ENCODE measurements around the gene SYNDIG1.

The SYNDIG1 gene

DNA sequence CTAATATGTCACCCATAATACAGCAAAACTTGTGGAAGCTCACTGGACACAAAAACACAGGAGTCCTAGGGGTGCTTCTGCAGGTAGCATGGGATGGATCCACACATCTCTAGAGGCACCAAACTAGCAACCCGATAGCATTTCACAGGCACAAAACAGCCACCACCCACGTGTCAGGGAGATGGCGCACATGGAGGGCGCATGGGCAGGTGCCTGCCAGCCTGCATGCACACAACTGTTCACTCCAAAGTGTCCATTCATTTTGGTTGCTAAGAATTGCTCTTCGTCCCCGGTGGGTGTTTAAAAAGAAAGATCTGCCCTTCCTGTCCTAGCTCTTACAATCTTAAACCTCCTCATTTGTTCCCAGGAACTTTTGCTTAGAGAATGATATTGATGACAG lies 171.3 kb downstream of the SYNDIG1 start:
- no peak for DNase-seq

DNA sequence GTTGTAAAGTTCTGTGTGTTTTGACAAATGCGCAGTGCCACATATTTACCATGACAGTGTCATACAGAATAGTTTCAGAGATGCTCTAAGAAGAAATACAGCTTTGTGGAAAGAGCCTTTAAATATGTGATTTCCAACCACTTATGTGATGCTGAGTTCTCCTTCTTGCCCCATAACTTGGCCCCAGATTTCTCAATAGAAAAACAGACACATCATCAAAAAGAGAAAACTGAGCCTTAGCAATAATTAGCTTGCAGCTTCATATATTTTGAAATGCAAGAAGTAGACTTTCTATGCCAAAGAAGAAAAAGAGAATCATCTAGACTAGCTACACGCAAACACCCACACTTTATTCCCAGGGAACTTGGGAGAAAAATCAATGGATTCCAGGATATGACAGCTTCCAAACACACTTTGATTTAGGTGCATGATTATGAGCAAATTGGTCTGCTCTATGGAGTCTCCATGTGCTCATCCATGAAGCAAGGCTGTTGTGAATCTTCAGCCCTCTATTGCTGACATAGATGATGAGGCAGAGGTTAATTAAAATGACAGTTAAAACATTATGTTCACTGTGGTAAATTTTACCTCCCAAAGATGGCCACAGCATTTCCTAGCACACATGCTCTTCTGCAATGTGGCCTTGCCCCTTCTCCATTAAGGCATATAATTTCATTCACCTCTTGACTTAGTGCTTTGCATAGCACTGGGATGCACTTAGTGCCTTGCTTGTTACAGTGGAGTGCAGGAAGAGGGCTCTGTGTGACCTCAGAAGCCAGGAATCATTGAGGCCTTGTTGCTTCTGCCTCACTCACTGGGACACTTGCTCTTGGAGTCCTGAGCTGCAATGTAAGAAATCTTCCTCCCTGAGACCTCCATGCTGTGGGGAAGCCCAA lies 174.6 kb downstream of the SYNDIG1 start:
- DNase-seq: no peak

DNA sequence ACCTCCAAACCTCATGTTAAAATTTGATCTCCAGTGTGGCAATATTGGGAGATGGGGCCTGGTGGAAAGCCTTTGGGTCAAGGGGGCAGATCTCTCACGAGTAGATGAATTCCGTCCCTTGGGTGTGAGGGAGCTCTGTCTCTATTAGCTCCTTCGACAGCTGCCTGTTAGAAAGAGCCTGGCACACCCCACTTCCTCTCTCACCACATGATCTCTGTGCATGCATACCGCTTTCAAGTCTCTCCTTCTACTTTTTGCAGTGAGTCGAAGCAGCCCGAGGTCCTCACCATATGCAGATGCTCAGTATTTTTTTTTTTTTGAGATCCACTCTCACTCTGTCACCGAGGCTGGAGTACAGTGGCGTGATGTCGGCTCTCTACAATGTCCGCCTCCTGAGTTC lies 176.9 kb downstream of the SYNDIG1 start:
- no peak for DNase-seq

DNA sequence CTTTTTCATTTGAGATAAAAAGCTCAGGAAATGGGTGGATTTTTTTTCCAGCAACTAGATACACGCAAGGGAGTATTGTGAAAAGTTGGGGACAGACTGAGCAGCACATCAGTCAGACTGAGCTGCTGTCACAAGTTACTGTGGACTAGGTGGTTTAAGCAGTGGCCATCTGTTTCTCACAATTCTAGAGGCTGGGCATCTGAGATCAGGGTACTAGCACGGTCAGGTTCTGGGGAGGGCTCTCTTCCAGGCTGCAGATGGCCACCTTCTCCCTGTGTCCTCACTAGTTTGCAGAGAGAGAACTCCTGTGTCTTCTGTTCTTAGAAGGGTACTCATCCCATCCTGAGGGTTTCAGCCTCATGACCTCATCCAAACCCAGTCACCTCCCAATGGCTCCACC lies 178.3 kb downstream of the SYNDIG1 start:
- no peak for DNase-seq

- no peak for DNase-seq
These were observed 179.1 kb downstream of the SYNDIG1 start for GRCh38 chr20:24648481-24648880.

- no peak for DNase-seq
These were observed 179.5 kb downstream of the SYNDIG1 start for GRCh38 chr20:24648919-24649318.

GRCh38 chr20:24649787-24650490 lies 180.5 kb downstream of the SYNDIG1 start:
- no peak for DNase-seq

- no peak for DNase-seq
These were observed 181.9 kb downstream of the SYNDIG1 start for GRCh38 chr20:24651171-24651975.

GRCh38 chr20:24651976-24652345 lies 182.5 kb downstream of the SYNDIG1 start:
- no peak for DNase-seq

DNA sequence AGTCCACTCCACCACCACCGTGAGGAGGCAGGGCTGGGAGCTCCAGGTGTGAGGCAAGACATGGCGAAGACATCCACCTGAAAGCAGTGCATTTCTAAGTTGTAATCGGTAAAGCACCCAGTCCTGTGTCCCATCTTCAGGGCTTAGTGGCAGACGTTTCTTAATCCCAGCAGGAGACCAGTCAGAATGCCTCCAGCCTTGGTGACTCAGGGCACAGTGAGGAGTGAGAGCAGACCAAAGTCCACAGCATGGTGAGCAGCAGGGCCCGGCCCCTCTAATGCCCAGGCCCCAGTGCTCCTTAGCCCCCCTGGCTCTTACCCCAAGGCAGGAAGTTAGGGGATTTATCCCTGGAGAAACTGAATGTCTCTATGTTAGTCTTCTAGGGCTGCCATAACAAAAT lies 183.9 kb downstream of the SYNDIG1 start:
- DNase-seq: no peak

DNA sequence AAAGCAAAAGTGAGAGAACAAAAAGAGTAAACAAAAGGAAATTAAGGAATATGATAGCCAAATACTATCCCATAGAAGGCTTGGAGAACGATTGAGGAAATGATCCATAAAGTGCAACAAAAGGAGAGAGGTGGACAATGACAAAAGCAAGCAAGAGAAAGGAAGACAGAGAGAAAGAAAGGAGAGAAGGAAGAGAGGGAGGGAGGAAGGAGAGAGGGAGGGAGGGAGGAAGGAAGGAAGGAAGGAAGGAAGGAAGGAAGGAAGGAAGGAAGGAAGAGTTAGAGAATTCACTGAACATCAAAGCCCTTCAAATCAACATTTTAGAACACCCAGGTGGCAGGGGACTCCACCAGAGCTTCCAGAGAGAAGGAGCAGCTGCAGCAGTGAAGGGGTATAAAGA lies 185.0 kb downstream of the SYNDIG1 start:
- DNase-seq: no peak

DNA sequence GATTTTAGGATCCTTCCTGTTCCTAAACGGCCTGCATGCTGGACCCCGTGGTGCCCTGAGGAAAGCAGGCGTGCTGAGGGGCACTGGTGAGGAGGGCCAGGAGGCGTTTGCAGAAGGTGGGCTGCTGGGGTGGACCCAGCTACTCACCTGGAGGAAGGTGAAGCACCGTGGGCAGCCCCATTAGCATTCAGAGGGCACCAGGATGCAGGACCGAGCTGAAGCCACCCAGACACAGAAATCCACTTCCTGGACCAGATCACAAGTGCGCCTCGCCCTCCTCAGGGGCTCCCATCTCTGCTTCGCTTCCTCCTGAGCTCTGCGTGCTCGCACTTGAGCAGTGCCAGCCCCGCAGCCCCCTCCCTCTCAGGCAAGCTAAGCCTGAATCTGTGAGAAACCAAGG lies 187.0 kb downstream of the SYNDIG1 start:
- DNase-seq: no peak

GRCh38 chr20:24657196-24657595 lies 187.8 kb downstream of the SYNDIG1 start:
- no peak for DNase-seq

DNA sequence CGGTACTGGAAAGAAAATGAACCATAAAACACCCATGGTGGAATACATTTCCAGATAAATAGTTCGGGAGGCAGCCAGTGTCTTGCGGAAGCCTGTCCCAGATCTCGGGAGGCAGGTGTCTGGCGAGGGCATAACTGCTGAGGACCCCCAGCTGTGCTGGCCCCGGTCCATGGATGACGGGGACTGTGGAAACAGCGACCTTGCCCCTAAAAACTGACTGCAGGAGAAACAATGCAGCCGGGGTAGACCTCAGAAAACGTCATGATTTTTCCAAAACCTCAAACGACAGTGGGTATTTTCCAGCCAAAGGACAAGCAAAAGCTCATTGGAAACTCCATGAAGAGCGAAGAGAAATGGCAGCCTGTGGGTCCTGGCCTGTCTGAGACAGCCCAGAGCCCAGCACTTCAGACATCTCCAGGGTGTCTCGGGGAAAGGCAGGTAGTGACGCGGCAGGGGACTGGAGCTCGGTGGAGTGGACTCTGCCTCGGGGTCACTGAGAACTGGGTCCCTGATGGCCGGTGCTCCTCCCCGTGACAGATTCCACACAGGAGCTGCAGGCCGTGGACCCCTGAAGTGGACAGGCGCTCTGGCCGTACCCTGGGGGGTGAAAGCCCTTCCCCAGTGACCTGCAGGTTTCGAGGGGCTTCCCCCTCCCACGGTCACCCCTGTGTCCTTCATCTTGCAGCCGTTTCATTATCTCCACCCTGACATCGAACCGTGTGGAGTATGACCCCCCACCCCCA lies 188.6 kb downstream of the SYNDIG1 start:
- DNase-seq: no peak

DNA sequence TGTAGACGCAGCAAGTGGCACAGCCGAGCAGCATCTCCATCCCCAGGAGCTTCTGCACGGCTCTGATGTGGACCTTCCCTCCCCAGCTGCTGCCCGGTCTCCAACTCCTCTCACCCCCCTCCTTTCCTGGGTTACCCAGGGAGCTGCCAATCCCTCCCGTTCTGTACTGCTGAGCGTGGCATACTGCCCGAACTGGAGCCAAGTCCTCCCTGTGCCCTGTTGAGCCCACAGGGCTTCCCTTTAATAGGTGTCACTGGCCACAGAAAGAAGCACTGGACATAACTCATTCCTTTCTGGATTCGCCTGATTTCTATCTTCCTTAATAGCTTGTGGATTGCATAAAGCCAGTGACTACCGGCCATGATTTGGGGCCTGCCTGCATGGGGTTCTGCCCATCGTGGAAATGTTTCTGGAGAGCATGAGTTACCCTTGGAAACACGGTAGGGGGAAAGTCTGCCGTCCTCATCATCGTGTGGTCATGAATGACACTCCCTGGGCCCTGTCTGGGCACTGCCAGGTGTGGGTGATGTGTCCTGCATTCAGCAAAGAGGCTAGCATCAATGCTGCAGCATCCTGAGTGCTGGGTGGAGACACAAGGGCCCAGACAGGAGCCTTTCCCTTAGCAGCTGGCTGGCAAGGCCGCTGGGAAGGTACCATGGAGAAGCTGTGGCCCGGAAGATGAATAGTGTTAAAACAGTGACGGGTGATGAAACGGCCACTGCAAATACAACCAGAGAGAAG lies 189.7 kb downstream of the SYNDIG1 start:
- no peak for DNase-seq

DNA sequence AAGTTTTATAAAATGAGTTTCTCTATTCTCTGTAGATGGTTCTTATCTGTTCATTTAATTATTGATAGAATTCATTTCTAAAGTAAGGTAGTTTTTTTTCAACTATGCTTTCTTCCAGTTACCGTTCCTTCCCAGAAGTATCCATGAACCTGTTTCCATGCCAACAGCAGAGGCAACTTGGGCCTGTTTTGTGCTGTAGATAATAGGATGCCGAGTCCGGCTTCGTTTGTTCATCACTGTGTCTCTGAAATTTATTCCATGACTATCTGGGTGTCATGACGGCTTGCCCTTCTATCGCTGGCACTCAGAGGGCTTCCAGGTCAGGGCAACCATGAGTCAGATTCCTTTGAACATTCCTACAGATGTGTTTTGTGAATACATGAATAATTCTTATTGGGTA lies 190.4 kb downstream of the SYNDIG1 start:
- DNase-seq: no peak

DNA sequence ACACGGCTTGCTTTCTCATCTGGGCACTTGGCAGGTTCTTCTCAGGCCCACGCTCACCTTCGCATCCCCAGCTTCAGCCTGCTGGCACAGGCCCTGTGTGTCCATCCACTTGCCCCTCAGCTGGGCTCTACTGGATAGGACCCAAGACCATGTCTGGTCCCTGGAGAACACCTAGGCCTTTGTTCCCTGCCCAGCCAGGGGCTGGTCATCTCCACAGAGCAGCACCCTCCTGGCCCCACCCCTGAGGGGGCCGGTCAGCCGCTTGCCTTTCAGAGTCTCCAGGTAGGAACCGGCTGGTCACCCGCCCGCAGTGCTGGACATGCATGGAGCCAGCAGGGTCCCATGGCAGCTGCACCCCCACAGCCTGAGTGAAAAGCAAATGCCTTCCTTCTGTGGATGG lies 191.2 kb downstream of the SYNDIG1 start:
- DNase-seq: no peak

- DNase-seq: no peak
These were observed 191.8 kb downstream of the SYNDIG1 start for GRCh38 chr20:24661255-24661654.

GRCh38 chr20:24662322-24662721 lies 192.9 kb downstream of the SYNDIG1 start:
- no peak for DNase-seq

DNA sequence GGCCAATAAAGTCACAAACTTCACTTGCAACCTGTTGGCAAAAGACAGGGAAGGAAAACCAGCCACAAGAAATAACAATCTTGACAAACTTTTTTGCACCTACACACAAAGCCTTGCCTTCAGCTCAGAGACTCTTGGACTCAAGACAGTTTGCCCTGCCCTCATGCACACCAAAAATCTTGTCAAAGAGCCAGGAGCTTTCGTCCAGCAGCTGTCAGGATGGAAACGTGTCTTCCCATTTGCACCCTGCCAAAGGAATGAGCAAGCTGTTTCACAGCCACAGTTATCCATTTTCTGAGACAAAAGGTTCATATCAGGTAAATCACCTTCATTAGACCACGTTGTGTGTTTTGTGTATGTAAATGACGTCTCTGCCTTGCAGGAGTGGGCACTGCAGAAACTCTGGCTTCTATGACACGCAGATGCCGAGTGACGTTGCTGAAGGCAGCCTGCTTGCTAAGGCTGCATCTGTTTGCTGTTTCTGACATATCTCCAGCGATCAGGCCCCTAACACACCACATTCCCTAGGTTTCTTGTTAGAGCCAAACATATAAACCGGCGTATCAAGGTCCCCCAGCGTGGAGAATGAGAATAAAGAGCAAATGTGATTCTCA lies 193.4 kb downstream of the SYNDIG1 start:
- no peak for DNase-seq

GRCh38 chr20:24663496-24663895 lies 194.1 kb downstream of the SYNDIG1 start:
- no peak for DNase-seq

Data from CD4-positive, alpha-beta T cell treated with Interleukin-21 for 1 hour (primary cell).